WTC11 (cell line): ENCODE results near the gene TIGD1. TPM values are rescaled to one million over a fixed set of nuclear protein-coding genes. Genes with fewer than 3 reads are reported as not detected.

ENCODE experiments used
- ATAC-seq: fragments of 200-7000 bp; cut with Tn5 transposase; 2 replicates; pipeline ENCODE4 v1.10.0; 2021; ENCODE audit warnings: mild to moderate bottlenecking, moderate library complexity
- CTCF ChIA-PET: fragments of 300-600 bp; sonication (Branson Sonifier 250); formaldehyde crosslinking; loops from one replicate; lab custom pipeline; 2021; ENCODE audit warnings: antibody characterized with exemption; lab: Charles Lee
- POLR2A ChIA-PET: fragments of 350-600 bp; sonication (Branson Sonifier 250); formaldehyde crosslinking; loops from one replicate; lab custom pipeline; 2021; ENCODE audit warnings: antibody characterized with exemption; lab: Charles Lee
- DNase-seq: peaks from one replicate; pipeline ENCODE4 v3.0.0; 2021; ENCODE audit warnings: low spot score
- H3K27ac Mint-ChIP-seq: 2 replicates; pipeline ENCODE4 v1.8.0; 2021; ENCODE audit warnings: mixed read lengths
- H3K27me3 Mint-ChIP-seq: 2 replicates; pipeline ENCODE4 v1.8.0; 2021; ENCODE audit warnings: low read depth, mild to moderate bottlenecking, moderate library complexity, mixed read lengths
- H3K36me3 Mint-ChIP-seq: 2 replicates; pipeline ENCODE4 v1.8.0; 2021; ENCODE audit warnings: mixed read lengths
- H3K4me1 Mint-ChIP-seq: 2 replicates; pipeline ENCODE4 v1.8.0; 2022; ENCODE audit warnings: mixed read lengths
- H3K4me3 Mint-ChIP-seq: 2 replicates; pipeline ENCODE4 v1.8.0; 2021; ENCODE audit warnings: mild to moderate bottlenecking, moderate library complexity, mixed read lengths
- H3K9me3 Mint-ChIP-seq: 2 replicates; pipeline ENCODE4 v1.8.0; 2021; ENCODE audit warnings: mixed read lengths
- E2F4 ChIP-seq: sonication (generic); formaldehyde crosslinking; IDR thresholded peaks from 2 replicates; pipeline ENCODE4 v1.8.1; 2022; ENCODE audit warnings: low read depth, mild to moderate bottlenecking, moderate library complexity, missing genetic modification reagents, borderline replicate concordance
- ELF4 ChIP-seq: sonication (generic); formaldehyde crosslinking; IDR thresholded peaks from 2 replicates; pipeline ENCODE4 v1.8.1; 2022; ENCODE audit warnings: low read depth, mild to moderate bottlenecking, moderate library complexity, missing genetic modification reagents
- EMX1 ChIP-seq: fragments of 250-450 bp; sonication (Bioruptor Pico); IDR thresholded peaks from 2 replicates; pipeline ENCODE4 v1.8.0; 2021; ENCODE audit warnings: mild to moderate bottlenecking
- ESRRA ChIP-seq: sonication (generic); formaldehyde crosslinking; IDR thresholded peaks from 2 replicates; pipeline ENCODE4 v1.8.1; 2022; ENCODE audit warnings: mild to moderate bottlenecking, missing genetic modification reagents, borderline replicate concordance
- ETV6 ChIP-seq: sonication (generic); formaldehyde crosslinking; IDR thresholded peaks from 2 replicates; pipeline ENCODE4 v1.8.1; 2022; ENCODE audit warnings: mild to moderate bottlenecking, missing genetic modification reagents
- GABPB1 ChIP-seq: sonication (generic); formaldehyde crosslinking; IDR thresholded peaks from 2 replicates; pipeline ENCODE4 v1.8.1; 2023; ENCODE audit warnings: mild to moderate bottlenecking, missing genetic modification reagents
- IRF2 ChIP-seq: sonication (generic); formaldehyde crosslinking; IDR thresholded peaks from 2 replicates; pipeline ENCODE4 v1.8.0; 2022; ENCODE audit warnings: low read depth, missing genetic modification reagents, borderline replicate concordance
- JUN ChIP-seq: sonication (generic); formaldehyde crosslinking; IDR thresholded peaks from 2 replicates; pipeline ENCODE4 v1.8.0; 2023; ENCODE audit warnings: mild to moderate bottlenecking, missing genetic modification reagents
- NFE2L1 ChIP-seq: sonication (generic); formaldehyde crosslinking; IDR thresholded peaks from 2 replicates; pipeline ENCODE4 v1.8.1; 2023; ENCODE audit warnings: missing genetic modification reagents
- NR1H2 ChIP-seq: sonication (generic); formaldehyde crosslinking; IDR thresholded peaks from 2 replicates; pipeline ENCODE4 v1.9.0; 2021; ENCODE audit warnings: mild to moderate bottlenecking, moderate library complexity, missing genetic modification reagents
- NR2C2 ChIP-seq: sonication (generic); formaldehyde crosslinking; IDR thresholded peaks from 2 replicates; pipeline ENCODE4 v1.8.0; 2022; ENCODE audit warnings: mild to moderate bottlenecking, missing genetic modification reagents
- SMAD4 ChIP-seq: sonication (generic); formaldehyde crosslinking; IDR thresholded peaks from 2 replicates; pipeline ENCODE4 v1.8.0; 2022; ENCODE audit warnings: mild to moderate bottlenecking, missing genetic modification reagents
- STAT6 ChIP-seq: sonication (generic); formaldehyde crosslinking; conservative IDR thresholded peaks from 2 replicates; pipeline ENCODE4 v1.8.1; 2023; ENCODE audit warnings: mild to moderate bottlenecking, low read depth, missing genetic modification reagents, moderate library complexity
- TEAD1 ChIP-seq: sonication (generic); formaldehyde crosslinking; IDR thresholded peaks from 2 replicates; pipeline ENCODE4 v1.8.0; 2022; ENCODE audit warnings: mild to moderate bottlenecking, missing genetic modification reagents
- ZNF121 ChIP-seq: sonication (generic); formaldehyde crosslinking; IDR thresholded peaks from 2 replicates; pipeline ENCODE4 v1.8.0; 2023; ENCODE audit warnings: missing genetic modification reagents
- ZNF219 ChIP-seq: sonication (generic); formaldehyde crosslinking; IDR thresholded peaks from 2 replicates; pipeline ENCODE4 v1.8.0; 2023; ENCODE audit warnings: missing genetic modification reagents, mild to moderate bottlenecking, borderline replicate concordance
- ZNF232 ChIP-seq: sonication (generic); formaldehyde crosslinking; IDR thresholded peaks from 2 replicates; pipeline ENCODE4 v1.8.0; 2022; ENCODE audit warnings: mild to moderate bottlenecking, missing genetic modification reagents
- ZNF263 ChIP-seq: sonication (generic); formaldehyde crosslinking; IDR thresholded peaks from 2 replicates; pipeline ENCODE4 v1.8.1; 2022; ENCODE audit warnings: low read depth, mild to moderate bottlenecking, moderate library complexity, missing genetic modification reagents
- ZNF423 ChIP-seq: fragments of 250-450 bp; sonication (Bioruptor Pico); IDR thresholded peaks from 2 replicates; pipeline ENCODE4 v2.1.2; 2022; ENCODE audit warnings: mild to moderate bottlenecking, moderate library complexity
- ZNF671 ChIP-seq: fragments of 250-450 bp; sonication (Bioruptor Pico); IDR thresholded peaks from 2 replicates; pipeline ENCODE4 v1.8.0; 2021; ENCODE audit warnings: mild to moderate bottlenecking
- total RNA-seq: library from RNA; stranded (reverse); gene quantifications from 3 replicates; pipeline ENCODE4 v1.2.3, GENCODE V29; 2021

TIGD1 gene
- total RNA-seq, 1 experiment from 2014 or later = 9.0 TPM

GRCh38 chr2:232578626-232579025 lies 28.3 kb upstream of the TIGD1 start:
- no peaks in the 10 kb centered on the region for H3K4me1 Mint-ChIP-seq
- no peak for TF ChIP-seq TEAD1 (CRISPR knock-in tag)
- no peak for TF ChIP-seq ELF4
- no peak for TF ChIP-seq NR1H2 (CRISPR knock-in tag)
- TF ChIP-seq ZNF263 (CRISPR knock-in tag) = no peak
- no peak for TF ChIP-seq EMX1 (CRISPR knock-in tag)
- TF ChIP-seq ETV6 (CRISPR knock-in tag) = no peak
- no peak for TF ChIP-seq E2F4 (CRISPR knock-in tag)
- TF ChIP-seq IRF2 (CRISPR knock-in tag) = no peak
- no peak for TF ChIP-seq ZNF232 (CRISPR knock-in tag)
- no peak for TF ChIP-seq GABPB1 (CRISPR knock-in tag)
- TF ChIP-seq, all 79 proteins: peak for 0
- CTCF ChIA-PET = interaction anchor here (1.0 to 1.3 kb wide), 2 partner anchors 8 to 16 kb away, joined by 3 read pairs; no protein-coding TSS in a partner anchor
- Mint-ChIP-seq H3K9me3 (no peaks in the 10 kb centered on the region), H3K27me3 (no peaks in the 10 kb centered on the region), H3K27ac (no peak overlapping the region), H3K4me3 (no peak overlapping the region), H3K36me3 (peaks cover 34% of the 10 kb centered on the region)
- no peak for ATAC-seq
- no peak for DNase-seq
- POLR2A ChIA-PET = no interaction called here

- H3K4me3 Mint-ChIP-seq = no peak overlapping the region
- H3K36me3 Mint-ChIP-seq = peaks cover 34% of the 10 kb centered on the region
- H3K27me3 Mint-ChIP-seq = no peaks in the 10 kb centered on the region
- ChIA-PET POLR2A (no interaction called here), CTCF (interaction anchor here (1.0 to 1.3 kb wide), 2 partner anchors 9 to 16 kb away, joined by 3 read pairs; no protein-coding TSS in a partner anchor)
- no peak for TF ChIP-seq EMX1 (CRISPR knock-in tag)
- DNase-seq (no peak), ATAC-seq (no peak)
- H3K9me3 Mint-ChIP-seq = no peaks in the 10 kb centered on the region
- no peak overlapping the region for H3K27ac Mint-ChIP-seq
- no peaks in the 10 kb centered on the region for H3K4me1 Mint-ChIP-seq
Measured at GRCh38 chr2:232577841-232578240, 27.5 kb upstream of the TIGD1 start.

- TF ChIP-seq NR2C2 (CRISPR knock-in tag) (no peak), ZNF671 (CRISPR knock-in tag) (no peak), JUN (no peak), ZNF219 (no peak), ESRRA (CRISPR knock-in tag) (no peak), NFE2L1 (CRISPR knock-in tag) (no peak), STAT6 (CRISPR knock-in tag) (no peak), ZNF423 (CRISPR knock-in tag) (no peak)
- Mint-ChIP-seq H3K4me3 (no peak overlapping the region), H3K27ac (no peak overlapping the region), H3K4me1 (no peaks in the 10 kb centered on the region), H3K27me3 (no peaks in the 10 kb centered on the region), H3K36me3 (peaks cover 34% of the 10 kb centered on the region), H3K9me3 (no peaks in the 10 kb centered on the region)
- ChIA-PET POLR2A (no interaction called here), CTCF (no interaction called here)
- DNase-seq = no peak
- ATAC-seq = no peak
Measured at GRCh38 chr2:232576995-232577394, 26.6 kb upstream of the TIGD1 start.

GRCh38 chr2:232575404-232575746 lies 25.0 kb upstream of the TIGD1 start:
- no peak overlapping the region for H3K27ac Mint-ChIP-seq
- H3K36me3 Mint-ChIP-seq = peaks cover 22% of the 10 kb centered on the region
- no peaks in the 10 kb centered on the region for H3K9me3 Mint-ChIP-seq
- H3K27me3 Mint-ChIP-seq = no peaks in the 10 kb centered on the region
- ATAC-seq (no peak), DNase-seq (no peak)
- TF ChIP-seq SMAD4 (CRISPR knock-in tag) (no peak), ELF4 (no peak), ZNF121 (CRISPR knock-in tag) (0 out of 2 replicates have a peak, but pooled peaks have one; percentile 21)
- H3K4me3 Mint-ChIP-seq = no peak overlapping the region
- ChIA-PET CTCF (no interaction called here), POLR2A (no interaction called here)
- no peaks in the 10 kb centered on the region for H3K4me1 Mint-ChIP-seq
